Activated B cell treated with CpG ODN at 0.5 μM for 24 hours (primary cell): ENCODE data around the gene C3orf33. TPM values are rescaled to one million over a fixed set of nuclear protein-coding genes. Genes with fewer than 3 reads are reported as not detected.

Source experiments
- ATAC-seq: fragments of 200-7000 bp; cut with Tn5 transposase; one replicate; pipeline ENCODE4 v1.10.0; 2021; ENCODE audit warnings: low read depth, mild to moderate bottlenecking, moderate library complexity
- CTCF ChIA-PET: fragments of 350-600 bp; sonication (Branson Sonifier 250); formaldehyde crosslinking; loops from one replicate; lab custom pipeline; 2021; ENCODE audit warnings: antibody characterized with exemption; lab: Charles Lee
- POLR2A ChIA-PET: fragments of 350-600 bp; sonication (Branson Sonifier 250); formaldehyde crosslinking; loops from one replicate; lab custom pipeline; 2021; ENCODE audit warnings: antibody characterized with exemption; lab: Charles Lee
- DNase-seq: peaks from one replicate; pipeline ENCODE4 v3.0.0; 2022
- H3K27ac Mint-ChIP-seq: one replicate; pipeline ENCODE4 v1.8.0; 2020; ENCODE audit warnings: mixed read lengths
- H3K27me3 Mint-ChIP-seq: one replicate; pipeline ENCODE4 v1.8.0; 2021; ENCODE audit warnings: mixed read lengths
- H3K36me3 Mint-ChIP-seq: one replicate; pipeline ENCODE4 v1.8.0; 2021; ENCODE audit warnings: low read depth, mixed read lengths
- H3K4me1 Mint-ChIP-seq: one replicate; pipeline ENCODE4 v1.8.0; 2021; ENCODE audit warnings: mixed read lengths
- H3K4me3 Mint-ChIP-seq: one replicate; pipeline ENCODE4 v1.8.0; 2020; ENCODE audit warnings: mild to moderate bottlenecking, mixed read lengths
- H3K9me3 Mint-ChIP-seq: one replicate; pipeline ENCODE4 v1.8.0; 2020; ENCODE audit warnings: mixed read lengths
- CTCF ChIP-seq: fragments of 200-600 bp; IDR thresholded peaks from one replicate; pipeline ENCODE4 v1.8.0; 2022; ENCODE audit warnings: antibody characterized with exemption, mild to moderate bottlenecking
- intact Hi-C: fragments of 100-400 bp; cut with micrococcal nuclease; formaldehyde crosslinking; loops from one replicate; pipeline ENCODE4 v1.15.1; 2024
- total RNA-seq: library from RNA; stranded (reverse); gene quantifications from 2 replicates; pipeline ENCODE4 v1.2.3, GENCODE V29; 2022

Gene C3orf33
- total RNA-seq, 1 donor from 2014 or later: 1.6 TPM

GRCh38 chr3:155714295-155714718 lies 91.8 kb downstream of the C3orf33 start:
- POLR2A ChIA-PET: no interaction called here

More at GRCh38 chr3:155714295-155714718, 91.8 kb downstream of the C3orf33 start:
- DNase-seq: no peak
- H3K9me3 Mint-ChIP-seq: peaks cover 14% of the 10 kb centered on the region
- no peaks in the 10 kb centered on the region for H3K4me1 Mint-ChIP-seq
- H3K36me3 Mint-ChIP-seq: peaks cover 2% of the 10 kb centered on the region
- intact Hi-C loops: no loop called here
- H3K4me3 Mint-ChIP-seq: no peak overlapping the region
- CTCF ChIA-PET: interaction anchor here (2.9 kb wide), 1 partner anchor 12 kb away, joined by 16 read pairs; no protein-coding TSS in a partner anchor
- TF ChIP-seq CTCF: no peak
- H3K27ac Mint-ChIP-seq: no peak overlapping the region
- H3K27me3 Mint-ChIP-seq: no peaks in the 10 kb centered on the region
- ATAC-seq: no peak

Other genes starting within 250 kb of the C3orf33 start
- gene PLCH1, start 61.2 kb downstream of the C3orf33 start, total RNA-seq: 0.12 and 0.27 TPM in 2 replicates
- 19.8 and 23.3 TPM in 2 replicates for gene SLC33A1, start 48.1 kb upstream of the C3orf33 start, total RNA-seq
- gene GMPS, start 64.4 kb upstream of the C3orf33 start, total RNA-seq: 42.2 and 45.1 TPM in 2 replicates